Activated CD4-positive, CD25-positive, alpha-beta regulatory T cell (primary cell): ENCODE data around the gene TEKT2.

Source experiments
- DNase-seq, 4 experiments: peaks; one replicate each; lab custom pipeline; 2025; lab: John Stamatoyannopoulos, UW

TEKT2 gene, protein sequence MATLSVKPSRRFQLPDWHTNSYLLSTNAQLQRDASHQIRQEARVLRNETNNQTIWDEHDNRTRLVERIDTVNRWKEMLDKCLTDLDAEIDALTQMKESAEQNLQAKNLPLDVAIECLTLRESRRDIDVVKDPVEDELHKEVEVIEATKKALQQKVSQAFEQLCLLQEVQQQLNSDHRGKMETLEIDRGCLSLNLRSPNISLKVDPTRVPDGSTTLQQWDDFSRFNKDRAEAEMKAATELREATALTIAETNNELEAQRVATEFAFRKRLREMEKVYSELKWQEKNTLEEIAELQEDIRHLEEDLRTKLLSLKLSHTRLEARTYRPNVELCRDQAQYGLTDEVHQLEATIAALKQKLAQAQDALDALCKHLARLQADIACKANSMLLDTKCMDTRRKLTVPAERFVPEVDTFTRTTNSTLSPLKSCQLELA

DNA sequence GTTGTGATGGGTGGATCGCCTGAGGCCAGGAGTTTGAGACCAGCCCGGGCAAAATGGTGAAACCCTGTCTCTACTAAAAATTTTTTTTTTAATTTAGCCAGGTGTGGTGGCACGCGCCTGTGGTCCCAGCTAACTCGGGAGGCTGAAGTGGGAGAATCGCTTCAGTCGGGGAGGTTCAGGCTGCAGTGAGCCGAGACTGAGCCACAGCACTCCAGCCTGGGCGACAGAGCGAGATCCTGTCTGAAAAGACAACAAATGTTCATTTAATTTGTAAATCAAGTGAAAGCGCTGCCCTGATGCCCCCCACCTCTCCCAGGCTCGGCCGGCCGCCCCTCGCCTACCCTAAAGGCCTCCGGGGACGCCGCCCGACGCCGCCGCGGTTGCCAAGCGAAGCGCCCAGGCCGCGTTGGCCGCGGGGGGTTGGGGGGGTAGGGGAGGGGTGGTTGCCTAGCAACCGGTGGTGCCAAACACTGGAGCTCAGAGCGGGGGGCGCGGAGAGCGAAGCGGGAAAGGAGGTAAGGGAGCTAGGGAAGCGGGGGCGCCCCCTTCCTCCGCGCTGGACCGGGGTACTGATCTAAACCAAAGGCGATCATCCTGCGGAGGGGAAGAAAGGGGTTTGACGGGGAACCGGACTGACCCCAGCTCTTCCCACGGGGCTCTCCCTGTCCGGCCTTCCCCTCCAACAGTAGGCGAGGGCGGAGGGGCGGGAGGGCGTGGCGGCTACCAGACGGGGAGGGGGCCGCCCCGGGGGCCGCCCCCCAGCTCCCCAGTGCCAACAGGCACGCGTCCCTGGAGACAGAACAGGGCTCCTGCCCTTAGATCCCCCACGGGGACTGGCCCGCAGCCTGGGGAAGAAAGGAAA, at the start of gene TEKT2:
Gene TEKT2 (plus strand): TSS at position 460 of the 862 bp plus-strand sequence. CDS start 828 bp downstream, outside the sequence.
- DNase-seq, result no peak

DNA sequence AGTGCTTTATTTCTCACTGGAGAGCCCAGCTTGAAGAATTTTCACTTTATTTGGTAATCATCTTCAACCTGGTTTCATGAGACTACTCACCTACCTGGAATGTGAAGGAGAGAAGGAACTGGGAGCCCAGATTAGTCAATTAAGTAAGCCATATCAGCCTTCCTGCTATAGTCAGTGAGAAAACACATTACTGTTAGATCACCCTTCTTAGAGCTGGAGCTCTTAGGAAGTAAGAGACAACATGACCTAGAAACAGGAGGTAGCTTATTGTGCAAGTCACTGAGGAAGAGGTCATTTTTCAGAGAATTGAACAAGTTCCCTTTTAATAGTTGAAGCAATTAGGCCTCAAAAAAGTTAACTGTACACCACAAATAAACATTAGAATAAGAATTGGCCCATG, 49.2 kb upstream of the TEKT2 start:
- DNase-seq, result no peak

DNA sequence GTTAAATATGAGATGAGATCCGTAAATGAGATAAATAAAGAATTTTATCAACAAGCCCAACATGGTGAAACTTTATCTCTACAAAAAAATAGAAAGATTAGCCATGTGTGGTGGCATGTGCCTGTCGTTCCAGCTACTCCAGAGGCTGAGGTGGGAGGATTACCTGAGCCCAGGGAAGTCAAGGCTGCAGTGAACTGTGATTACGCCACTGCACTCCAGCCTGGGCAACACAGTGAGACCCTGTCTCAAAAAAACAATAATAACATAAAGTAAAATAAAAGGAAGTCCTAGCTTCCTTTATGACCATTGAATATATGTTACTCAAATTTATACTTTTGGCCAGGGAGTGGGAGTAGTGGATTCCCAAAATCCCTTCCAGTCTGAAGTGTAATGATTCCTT, 48.7 kb upstream of the TEKT2 start:
- no peak for DNase-seq

DNA sequence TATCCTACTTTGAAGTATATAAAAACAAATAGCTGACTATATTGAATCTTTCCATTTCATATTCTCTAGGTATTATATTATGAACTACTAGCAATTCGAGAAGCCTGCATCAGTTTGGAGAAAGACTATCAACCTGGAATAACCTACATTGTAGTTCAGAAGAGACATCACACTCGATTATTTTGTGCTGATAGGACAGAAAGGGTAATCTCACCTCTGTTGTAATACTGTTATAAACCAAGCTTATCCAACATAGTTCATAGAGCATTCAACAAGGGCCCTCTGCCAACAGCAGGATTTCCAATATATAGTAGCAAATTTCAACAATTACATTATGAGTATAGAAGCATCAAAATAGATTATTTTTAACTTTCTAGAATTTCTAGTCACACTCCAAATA, 43.7 kb upstream of the TEKT2 start:
- DNase-seq, result no peak

DNA sequence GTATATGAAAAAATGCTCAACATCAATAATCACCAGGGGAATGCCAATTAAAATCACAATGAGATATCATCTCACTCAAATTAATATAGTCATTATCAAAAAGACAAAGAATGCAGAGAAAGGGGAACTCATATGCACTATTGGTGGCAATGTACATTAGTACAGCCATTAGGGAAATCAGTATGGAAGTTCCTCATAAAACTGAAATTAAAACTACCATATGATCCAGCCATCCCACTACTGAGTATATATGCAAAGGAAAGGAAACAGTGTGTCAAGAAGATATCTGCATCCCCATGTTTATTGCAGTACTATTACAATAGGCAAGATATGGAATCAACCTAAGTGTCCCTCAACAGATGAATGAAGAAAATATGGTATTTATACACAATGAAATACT, 32.1 kb upstream of the TEKT2 start:
- no peak for DNase-seq

DNA sequence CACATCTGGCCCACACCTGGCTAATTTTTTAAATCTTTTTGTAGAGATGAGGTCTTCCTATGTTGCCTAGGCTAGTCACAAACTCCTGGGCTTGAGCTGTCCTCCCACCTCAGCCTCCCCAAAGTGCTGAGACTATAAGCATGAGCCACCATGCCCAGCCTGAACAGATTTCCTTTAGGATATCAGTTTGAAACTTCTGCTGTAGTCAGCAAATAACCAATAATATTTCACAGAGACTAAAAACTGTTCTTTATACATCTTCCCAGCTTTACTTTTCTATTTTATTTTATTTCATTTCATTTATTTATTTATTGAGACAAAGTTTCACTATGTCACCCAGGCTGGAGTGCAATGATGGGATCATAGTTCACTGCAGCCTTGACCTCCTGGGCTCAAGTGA, 29.9 kb upstream of the TEKT2 start:
- no peak for DNase-seq

DNA sequence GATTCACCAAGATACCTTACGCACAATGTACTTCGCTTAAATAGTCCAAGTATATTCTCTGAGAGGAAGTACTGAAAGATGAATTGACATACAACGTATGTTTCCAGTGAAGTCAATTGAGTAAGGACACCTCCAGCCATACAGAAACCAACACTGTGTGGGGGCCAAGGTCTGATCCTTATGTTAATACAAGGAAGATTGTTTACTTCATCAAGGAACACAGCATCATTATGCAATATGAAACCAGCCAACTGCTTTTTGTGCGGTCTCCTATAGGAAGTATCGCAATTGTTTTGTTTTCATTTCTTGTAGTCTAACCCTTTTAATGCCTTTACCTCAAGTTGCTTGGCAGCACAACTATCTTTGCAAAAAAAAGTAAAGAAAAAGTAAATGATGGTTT, 28.2 kb upstream of the TEKT2 start:
- DNase-seq, result no peak

DNA sequence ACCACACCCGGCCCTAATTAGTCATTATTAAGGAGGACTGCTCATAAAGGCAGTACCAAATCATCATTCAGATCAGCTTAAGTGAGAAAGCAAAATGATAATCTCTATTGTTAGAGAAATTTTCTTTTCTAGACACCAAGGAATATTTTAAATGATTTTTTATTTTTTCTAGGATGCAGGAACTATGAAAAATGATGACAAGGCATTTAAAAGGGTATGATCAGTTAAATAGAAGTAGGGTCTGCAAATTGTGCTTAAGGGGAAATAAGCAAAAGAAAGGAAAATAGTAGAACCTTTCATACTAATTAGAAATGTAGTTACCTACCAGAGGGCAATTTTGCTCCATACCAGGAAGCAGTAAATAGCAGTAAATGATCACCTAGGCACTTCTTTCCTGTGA, 21.6 kb upstream of the TEKT2 start:
- no peak for DNase-seq

DNA sequence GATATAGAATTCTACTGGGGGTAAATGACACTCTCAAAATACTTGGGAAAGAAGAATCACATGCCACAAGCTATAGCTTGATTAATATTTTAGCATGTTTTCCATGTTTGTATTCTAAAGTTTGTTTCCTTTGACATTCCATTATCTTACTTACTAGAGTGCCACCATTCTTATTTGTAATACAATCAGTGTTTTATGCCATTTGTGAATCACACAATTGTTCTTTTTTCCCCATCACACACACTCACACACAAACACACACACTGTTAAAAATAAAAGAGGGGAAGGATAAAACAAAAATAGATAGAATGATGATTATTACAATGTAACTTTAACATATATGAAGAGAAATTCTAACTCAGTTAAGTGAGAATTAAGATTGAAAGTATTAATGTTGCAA, 16.0 kb upstream of the TEKT2 start:
- DNase-seq, result no peak

DNA sequence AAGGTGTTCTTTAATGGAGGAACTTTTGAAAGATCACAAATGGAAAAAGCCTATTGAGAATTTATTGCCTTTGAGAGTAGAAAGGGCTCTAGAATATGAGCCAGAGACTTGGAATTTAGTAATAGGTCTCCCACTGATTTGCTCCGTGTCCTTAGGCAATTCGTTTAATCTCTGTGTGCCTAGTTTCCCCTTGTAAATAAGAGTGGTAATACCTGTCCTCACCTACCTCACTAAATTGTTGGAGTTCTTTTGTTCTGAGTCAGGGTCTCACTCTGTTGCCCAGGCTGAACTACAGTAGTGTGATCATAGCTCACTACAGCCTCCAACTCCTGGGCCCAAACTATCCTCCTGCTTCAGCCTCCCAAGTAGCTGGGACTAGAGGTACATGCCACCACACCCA, 15.0 kb upstream of the TEKT2 start:
- DNase-seq, result no peak

DNA sequence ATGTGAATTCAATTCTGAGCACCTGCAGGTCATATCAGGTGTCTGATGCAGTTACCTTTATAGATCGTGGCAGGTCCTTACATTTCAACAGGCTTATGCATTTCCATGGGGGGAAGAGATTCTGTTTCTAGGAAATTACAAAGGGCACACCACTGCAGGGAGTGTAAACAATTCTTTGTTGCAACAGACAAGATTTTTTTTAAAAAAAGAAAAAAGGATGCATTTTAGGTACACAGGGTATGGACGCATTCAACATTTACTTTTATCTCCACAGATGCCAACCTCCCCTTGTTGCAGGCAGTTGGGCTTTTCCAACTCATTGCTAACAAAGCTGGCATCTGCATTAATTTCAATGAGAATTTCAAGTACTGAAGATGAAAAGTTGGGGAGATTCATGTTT, 13.5 kb upstream of the TEKT2 start:
- DNase-seq, result no peak

DNA sequence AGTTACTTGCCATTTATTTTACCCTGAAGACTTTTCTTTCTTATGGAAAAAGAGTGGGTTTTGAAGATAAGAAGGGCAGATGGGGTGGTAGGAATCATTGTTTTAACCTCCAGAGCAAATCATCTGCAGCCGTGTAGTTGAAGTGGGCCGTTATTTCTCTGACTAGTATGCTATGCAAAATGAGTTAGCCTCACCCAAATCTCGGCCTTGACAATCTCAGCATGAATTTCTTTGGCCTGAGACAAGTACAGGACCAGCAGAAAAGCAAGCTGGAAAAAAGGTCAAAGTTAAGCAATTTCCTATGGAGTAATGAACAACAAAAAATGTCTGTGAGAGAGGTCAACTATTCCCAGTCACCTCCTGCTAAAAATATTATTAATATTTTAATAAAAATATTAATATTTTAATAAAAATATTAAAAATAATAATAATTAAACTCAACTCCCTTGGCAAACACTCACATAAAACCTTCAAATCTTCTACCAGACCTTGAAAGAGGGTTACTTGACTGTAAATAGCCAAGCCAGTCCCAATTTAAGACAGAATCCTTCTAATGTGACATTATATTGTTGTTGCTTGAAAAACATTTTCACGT, 6.8 kb upstream of the TEKT2 start:
- DNase-seq, result no peak

DNA sequence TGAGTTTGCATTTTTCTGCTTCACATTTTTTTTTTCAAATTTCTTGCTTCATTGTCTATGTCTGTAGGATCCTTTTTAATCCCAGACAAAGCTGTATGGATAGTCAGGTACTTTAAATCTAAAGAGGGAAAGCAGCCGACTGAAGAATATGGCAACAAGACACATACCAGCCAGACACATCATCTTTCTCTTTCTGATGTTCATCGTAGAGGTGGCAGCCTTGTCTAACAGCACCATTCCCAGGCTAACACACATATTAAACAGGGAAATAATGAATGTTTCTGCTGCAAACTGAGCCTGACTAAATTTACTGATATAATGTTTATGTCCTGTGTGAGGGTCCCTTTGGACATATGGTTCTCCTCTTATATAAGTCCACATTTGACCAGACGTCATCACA, 3.7 kb upstream of the TEKT2 start:
- DNase-seq, result no peak

DNA sequence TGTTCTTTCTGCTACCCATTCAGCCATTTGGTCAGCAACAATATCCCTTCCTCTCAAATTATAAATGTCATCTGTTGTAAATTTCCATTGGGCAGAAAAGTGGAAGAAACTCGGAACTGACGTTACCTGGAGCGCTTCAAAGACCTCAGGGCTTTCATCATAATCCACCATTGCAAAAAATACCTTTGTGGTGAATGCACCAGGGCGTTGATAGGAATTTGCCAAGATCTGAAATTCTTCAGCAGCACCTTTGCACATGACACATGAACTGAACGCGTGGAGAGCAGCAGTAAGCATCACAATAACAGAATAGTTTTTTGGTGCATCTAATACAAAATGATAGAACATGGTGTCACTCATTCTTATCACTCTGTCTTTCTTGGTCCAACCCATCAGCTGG, 3.1 kb upstream of the TEKT2 start:
- no peak for DNase-seq

DNA sequence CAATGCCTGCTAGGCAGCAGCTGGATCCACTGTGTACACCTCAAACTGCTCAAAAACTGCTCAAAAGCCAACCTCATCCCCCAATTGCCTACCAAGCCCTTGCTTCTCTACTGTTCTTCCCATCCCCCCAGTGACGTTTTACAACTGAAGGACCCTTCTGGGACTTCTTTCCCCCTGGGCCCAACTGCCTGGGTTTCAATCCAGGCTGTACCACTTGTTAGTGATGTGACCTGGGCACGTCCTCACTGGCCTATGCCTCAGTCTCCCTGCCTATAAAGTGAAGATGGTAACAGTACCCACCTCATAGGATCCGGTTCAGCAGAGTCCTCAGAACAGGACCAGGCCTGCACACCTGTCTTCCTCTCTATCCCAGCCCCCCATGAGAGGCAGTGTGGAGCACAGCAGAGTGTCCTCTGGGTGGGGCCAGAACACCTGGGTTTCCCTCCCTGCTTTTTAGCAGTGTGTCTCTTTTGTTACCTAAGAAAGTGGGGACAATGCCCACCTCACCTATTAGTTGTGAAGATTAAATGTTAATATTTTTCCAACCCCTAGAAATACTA, 1.9 kb upstream of the TEKT2 start:
- no peak for DNase-seq

DNA sequence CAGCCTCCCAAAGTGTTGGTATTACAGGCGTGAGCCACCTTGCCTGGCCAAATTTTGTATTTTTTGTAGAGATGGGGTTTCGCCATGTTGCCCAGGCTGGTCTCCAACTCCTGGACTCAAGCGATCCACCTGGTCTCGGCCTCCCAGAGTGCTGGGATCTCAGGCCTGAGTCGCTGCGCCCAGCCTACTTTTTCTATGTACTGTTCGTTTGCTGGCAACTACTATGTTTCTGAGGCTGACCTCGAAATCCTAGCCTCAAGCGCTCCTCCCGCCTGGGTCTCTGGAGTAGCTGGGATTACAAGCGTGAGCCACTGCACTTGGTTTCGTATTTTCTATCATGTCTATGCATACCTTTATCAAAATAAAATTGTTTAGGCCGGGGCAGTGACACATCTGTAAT, 675 bp upstream of the TEKT2 start:
- no peak for DNase-seq

DNA sequence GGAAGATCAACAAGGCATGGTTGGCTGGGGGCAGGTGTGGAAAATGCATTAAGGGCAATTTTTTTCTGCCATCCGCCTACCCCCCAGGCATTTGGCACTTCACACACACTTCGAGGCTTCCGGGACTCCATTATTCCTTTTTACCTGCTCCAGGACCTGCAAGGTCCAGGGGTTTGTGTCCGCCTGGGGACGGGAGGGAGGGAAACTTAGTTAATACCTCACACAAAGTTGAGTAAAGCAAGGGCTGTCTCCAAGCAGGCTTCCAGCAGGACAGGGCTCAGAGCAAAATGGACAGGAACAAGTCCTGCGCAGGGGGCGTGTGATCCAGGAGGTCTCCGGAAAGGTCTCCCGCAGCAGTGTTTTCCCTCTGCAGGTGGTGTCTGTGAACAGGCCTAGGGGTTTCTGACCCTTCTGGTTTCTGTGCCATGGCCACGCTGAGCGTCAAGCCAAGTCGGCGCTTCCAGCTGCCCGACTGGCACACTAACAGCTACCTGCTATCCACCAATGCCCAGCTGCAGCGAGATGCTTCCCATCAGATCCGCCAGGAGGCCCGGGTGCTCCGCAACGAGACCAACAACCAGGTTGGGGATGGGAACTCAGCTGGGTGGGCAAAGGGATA, 712 bp downstream of the TEKT2 start:
- DNase-seq, result no peak

DNA sequence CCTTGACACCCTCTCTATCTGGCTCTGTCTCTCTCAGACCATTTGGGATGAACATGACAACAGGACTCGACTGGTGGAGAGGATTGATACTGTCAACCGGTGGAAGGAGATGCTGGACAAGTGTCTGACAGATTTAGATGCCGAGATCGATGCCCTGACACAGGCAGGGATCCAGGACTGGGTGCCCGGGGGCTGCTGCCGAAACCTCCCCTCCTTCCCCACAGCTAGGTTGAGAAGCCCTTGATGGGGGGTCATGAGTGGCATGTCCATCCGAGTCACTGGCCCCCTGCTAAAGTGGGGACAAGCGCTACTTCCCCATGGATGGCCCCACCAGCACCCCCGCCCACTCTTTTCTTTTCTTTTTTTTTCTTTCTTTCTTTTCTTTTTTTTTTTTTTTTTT, 1.2 kb downstream of the TEKT2 start:
- no peak for DNase-seq

DNA sequence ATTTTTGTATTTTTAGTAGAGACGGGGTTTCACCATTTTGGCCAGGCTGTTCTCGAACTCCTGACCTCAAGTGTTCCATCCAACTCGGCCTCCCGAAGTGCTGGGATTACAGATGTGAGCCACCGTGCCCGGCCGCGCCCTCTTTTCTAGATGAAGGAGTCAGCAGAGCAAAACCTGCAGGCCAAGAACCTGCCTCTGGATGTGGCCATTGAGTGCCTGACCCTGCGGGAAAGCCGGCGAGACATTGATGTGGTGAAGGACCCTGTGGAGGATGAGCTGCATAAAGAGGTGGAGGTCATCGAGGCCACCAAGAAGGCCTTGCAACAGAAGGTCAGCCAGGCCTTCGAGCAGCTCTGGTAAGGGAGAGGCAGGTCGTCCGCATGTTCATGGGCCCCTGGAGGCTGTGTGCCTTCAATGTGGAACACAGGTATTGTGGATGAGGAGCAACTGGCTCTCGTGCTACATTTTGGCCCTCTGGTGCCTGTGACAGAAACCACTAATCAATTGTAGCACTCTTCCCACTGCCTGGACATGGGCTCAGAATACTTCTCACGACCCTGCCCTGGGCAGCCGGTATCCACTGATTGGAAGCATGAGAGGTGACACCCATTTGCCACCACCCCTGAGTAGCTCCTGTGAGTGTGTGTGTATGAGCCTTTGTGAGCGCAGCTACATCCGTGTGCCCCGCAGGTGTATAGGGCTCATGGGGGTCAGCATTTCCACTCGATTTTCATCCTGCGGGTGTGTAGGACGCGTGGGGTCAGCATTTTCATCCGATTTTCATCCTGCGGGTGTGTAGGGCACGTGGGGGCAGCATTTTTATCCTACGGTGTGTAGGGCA, 2.0 kb downstream of the TEKT2 start:
- no peak for DNase-seq

DNA sequence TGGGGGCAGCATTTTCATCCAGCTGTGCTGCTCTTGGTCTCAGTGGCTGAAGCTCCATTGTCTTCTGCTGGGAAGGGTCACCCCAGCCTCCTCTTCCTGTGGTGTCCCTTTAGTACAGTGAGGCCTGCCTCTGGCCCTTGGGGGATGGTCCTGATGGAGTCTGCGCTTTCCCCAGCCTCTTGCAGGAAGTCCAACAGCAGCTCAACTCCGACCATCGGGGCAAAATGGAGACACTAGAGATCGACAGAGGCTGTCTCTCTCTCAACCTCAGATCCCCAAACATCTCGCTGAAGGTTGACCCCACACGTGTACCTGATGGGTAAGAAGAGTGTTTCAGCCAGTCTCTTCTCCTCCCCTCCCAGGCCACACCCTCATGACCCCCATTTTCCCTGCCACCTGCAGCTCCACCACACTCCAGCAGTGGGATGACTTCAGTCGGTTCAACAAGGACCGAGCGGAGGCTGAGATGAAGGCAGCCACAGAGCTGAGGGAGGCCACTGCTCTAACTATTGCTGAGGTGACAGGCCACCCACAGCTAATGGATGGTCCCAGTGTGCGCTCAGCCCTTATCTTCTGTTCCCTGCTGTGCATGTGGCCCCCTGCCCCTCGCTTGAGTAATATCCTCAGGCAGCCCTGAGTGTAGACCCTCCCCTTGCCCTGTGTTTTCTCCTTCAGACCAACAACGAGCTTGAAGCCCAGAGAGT, 2.8 kb downstream of the TEKT2 start:
- no peak for DNase-seq
